ENCODE results near the gene ZBTB18. TPM values are rescaled to one million over a fixed set of nuclear protein-coding genes. Genes with fewer than 3 reads are reported as not detected.
A peak's percentile ranks its signal among the peaks of the same experiment; 100 is the strongest.

ZBTB18 gene
- total RNA-seq, 2 donors from 2014 or later: 15.4 to 17.9 TPM

DNA sequence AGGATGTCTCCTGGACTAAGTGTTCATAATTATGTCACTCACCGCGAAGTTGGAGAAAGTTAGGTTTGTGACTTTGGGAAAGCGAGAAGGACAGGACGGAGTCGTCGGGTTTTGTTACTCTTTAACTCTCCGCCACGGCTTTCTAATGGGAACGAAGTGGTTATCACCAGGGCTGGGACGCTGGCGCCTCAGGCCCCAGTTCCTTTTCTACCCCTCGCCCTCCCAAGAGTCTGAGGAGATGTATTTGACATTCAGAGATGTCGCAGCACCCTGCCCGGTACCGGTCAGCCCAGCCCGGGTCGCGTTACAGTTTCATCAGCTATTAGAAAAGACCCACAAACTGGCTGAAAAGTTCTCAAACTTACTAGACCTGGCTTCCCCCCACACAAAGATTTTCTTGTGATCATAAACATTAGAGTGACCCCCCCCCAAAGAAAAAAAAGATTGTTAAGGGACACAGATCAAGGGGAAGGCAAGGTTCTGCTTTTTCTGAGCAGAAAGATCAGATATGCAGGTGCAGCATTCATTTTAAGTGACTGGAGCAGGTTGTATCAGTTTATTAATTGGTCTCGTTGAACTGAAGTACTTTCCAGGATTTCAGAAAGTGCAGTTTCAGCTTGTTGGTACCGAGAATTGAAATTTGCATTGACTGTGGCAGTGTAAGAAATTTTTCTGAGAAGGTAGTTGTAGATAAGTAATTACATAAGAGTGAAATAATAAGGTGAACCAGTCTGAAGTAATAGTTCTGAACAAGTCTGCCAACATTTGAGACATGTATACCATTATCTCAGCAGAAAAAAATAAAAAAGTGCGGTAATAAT, 859 bp upstream of the ZBTB18 start:
- WGBS, 2 experiments (ENCODE audit: insufficient coverage in 1 of 2, insufficient read length in 1 of 2): 6 to 14% methylated on average over 13 to 21 of the region's 21 CpGs
- no peak for DNase-seq
- H3K4me1 Mint-ChIP-seq: peaks cover 6% of the 10 kb centered on the region
- Histone ChIP-seq H3K9ac (ENCODE audit: extremely low read depth, low read length, poor library complexity, severe bottlenecking) (peak overlapping the region; percentile 75), H3K4me3 (ENCODE audit: low read length) (peak overlapping the region; percentile 97), H3K9me3 (ENCODE audit: control insufficient read depth, low read length) (no peaks in the 10 kb centered on the region), H3K4me1 (ENCODE audit: control insufficient read depth, insufficient read depth, low read length) (peaks cover 27% of the 10 kb centered on the region), H3K27me3 (ENCODE audit: control insufficient read depth, insufficient read depth, low read length, poor library complexity, severe bottlenecking) (peaks cover 15% of the 10 kb centered on the region), H3K36me3 (ENCODE audit: control insufficient read depth, insufficient read depth, low read length) (peaks cover 9% of the 10 kb centered on the region), H3K27ac (ENCODE audit: low read depth, low read length) (peak overlapping the region; percentile 94)
- no peaks in the 10 kb centered on the region for H3K36me3 Mint-ChIP-seq (ENCODE audit: low read depth)
- no peak overlapping the region for H3K4me3 Mint-ChIP-seq
- H3K9me3 Mint-ChIP-seq: no peaks in the 10 kb centered on the region
- H3K27ac Mint-ChIP-seq: peak overlapping the region; percentile 91
- peaks cover 4% of the 10 kb centered on the region for H3K27me3 Mint-ChIP-seq (ENCODE audit: insufficient read depth)
- TF ChIP-seq, protein P1, sequence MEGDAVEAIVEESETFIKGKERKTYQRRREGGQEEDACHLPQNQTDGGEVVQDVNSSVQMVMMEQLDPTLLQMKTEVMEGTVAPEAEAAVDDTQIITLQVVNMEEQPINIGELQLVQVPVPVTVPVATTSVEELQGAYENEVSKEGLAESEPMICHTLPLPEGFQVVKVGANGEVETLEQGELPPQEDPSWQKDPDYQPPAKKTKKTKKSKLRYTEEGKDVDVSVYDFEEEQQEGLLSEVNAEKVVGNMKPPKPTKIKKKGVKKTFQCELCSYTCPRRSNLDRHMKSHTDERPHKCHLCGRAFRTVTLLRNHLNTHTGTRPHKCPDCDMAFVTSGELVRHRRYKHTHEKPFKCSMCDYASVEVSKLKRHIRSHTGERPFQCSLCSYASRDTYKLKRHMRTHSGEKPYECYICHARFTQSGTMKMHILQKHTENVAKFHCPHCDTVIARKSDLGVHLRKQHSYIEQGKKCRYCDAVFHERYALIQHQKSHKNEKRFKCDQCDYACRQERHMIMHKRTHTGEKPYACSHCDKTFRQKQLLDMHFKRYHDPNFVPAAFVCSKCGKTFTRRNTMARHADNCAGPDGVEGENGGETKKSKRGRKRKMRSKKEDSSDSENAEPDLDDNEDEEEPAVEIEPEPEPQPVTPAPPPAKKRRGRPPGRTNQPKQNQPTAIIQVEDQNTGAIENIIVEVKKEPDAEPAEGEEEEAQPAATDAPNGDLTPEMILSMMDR (conservative IDR thresholded peaks at IDR 0.05): no peak

DNA sequence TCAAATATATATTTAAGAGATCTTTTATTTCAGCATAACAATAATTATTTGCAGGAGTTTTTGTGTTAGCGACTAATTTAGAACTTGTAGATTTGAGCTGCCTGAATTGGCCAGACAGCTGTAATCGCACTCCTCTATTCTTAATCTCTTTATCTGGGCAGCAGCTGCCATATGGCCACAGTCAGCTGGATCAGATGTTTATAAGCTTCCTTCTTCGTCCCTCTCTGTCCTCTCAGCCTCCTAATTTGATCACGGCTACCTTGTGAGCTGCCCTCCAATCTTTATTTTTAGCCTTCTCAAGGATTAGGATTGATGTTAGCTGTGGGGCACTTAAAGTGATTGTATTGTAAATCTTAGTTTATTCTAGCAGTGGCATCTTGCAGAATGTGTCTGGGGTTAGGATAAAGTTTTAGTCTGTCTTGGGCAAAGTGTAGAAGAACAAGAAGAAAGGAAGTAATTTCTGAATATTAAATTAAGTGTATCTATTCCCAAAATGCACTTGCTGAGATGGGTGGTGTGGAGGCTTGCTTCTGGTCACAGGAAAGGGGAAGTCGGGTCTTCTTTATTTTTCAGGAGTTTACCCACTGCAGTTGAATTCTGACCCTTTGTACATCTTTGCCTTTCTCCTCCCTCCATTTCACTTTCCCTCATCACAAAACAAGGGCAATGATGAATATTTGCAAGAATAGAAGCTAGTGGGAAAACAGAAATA, 1.1 kb downstream of the ZBTB18 start:
- Mint-ChIP-seq H3K4me1 (peaks cover 11% of the 10 kb centered on the region), H3K36me3 (ENCODE audit: low read depth) (peaks cover 6% of the 10 kb centered on the region), H3K9me3 (no peaks in the 10 kb centered on the region), H3K4me3 (no peak overlapping the region), H3K27me3 (ENCODE audit: insufficient read depth) (no peaks in the 10 kb centered on the region), H3K27ac (no peak overlapping the region)
- Histone ChIP-seq H3K9me3 (ENCODE audit: control insufficient read depth, low read length) (no peaks in the 10 kb centered on the region), H3K9ac (ENCODE audit: extremely low read depth, low read length, poor library complexity, severe bottlenecking) (peak overlapping the region; percentile 11), H3K27ac (ENCODE audit: low read depth, low read length) (peak overlapping the region; percentile 91), H3K36me3 (ENCODE audit: control insufficient read depth, insufficient read depth, low read length) (peaks cover 17% of the 10 kb centered on the region), H3K27me3 (ENCODE audit: control insufficient read depth, insufficient read depth, low read length, poor library complexity, severe bottlenecking) (peaks cover 3% of the 10 kb centered on the region), H3K4me1 (ENCODE audit: control insufficient read depth, insufficient read depth, low read length) (peaks cover 27% of the 10 kb centered on the region), H3K4me3 (ENCODE audit: low read length) (peak overlapping the region; percentile 97)
- WGBS, 2 experiments (ENCODE audit: insufficient coverage in 1 of 2, insufficient read length in 1 of 2): 58 to 67% methylated on average over 1 to 5 of the region's 5 CpGs
- TF ChIP-seq, protein P1 (conservative IDR thresholded peaks at IDR 0.05): no peak
- peak; percentile 53 for DNase-seq

DNA sequence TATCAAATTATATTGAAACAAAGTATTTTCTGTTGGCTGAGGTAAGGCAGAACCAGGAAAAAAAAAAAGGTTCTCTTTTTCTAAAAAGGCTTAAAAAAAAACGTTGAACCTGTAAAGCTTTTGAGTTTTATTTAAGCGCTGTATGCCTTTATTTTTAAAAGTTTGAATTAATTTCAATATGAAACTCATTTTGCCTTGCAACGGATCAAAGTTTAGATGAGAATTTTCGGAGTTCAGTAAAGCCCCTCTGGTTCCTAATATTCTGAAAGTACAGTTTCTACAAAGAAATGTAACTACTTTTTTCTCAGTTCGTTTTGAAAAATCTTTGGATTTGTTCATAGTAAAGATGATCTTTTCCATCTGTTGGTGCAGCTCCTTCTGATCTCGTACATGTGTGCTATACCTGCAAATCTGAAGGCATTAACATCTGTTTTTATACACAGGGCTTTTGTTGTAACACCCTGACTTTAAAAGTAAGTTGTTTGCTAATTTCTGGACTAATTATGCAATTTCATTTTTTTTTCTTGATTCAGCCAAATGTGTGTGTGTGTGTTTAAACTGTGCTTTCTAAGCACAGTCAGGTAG, 1.7 kb downstream of the ZBTB18 start:
- Mint-ChIP-seq H3K4me1 (peaks cover 17% of the 10 kb centered on the region), H3K4me3 (no peak overlapping the region)
- WGBS, 2 experiments (ENCODE audit: insufficient coverage in 1 of 2, insufficient read length in 1 of 2): 73 to 80% methylated on average over 5 to 6 of the region's 6 CpGs

More for the DNA sequence above, 1.7 kb downstream of the ZBTB18 start:
- peaks cover 6% of the 10 kb centered on the region for H3K36me3 Mint-ChIP-seq (ENCODE audit: low read depth)
- no peak overlapping the region for H3K27ac Mint-ChIP-seq
- TF ChIP-seq, protein P1 (conservative IDR thresholded peaks at IDR 0.05): no peak
- no peak overlapping the region for H3K9ac ChIP-seq (ENCODE audit: extremely low read depth, low read length, poor library complexity, severe bottlenecking)
- DNase-seq: no peak
- H3K36me3 ChIP-seq (ENCODE audit: control insufficient read depth, insufficient read depth, low read length): peaks cover 17% of the 10 kb centered on the region
- peaks cover 27% of the 10 kb centered on the region for H3K4me1 ChIP-seq (ENCODE audit: control insufficient read depth, insufficient read depth, low read length)
- H3K9me3 Mint-ChIP-seq: no peaks in the 10 kb centered on the region
- H3K27ac ChIP-seq (ENCODE audit: low read depth, low read length): peak overlapping the region; percentile 91
- H3K4me3 ChIP-seq (ENCODE audit: low read length): peak overlapping the region; percentile 97
- no peaks in the 10 kb centered on the region for H3K27me3 Mint-ChIP-seq (ENCODE audit: insufficient read depth)
- no peaks in the 10 kb centered on the region for H3K9me3 ChIP-seq (ENCODE audit: control insufficient read depth, low read length)
- no peaks in the 10 kb centered on the region for H3K27me3 ChIP-seq (ENCODE audit: control insufficient read depth, insufficient read depth, low read length, poor library complexity, severe bottlenecking)
